ENCODE measurements around the gene ECD. TPM values are rescaled to one million over a fixed set of nuclear protein-coding genes. Genes with fewer than 3 reads are reported as not detected.
"Not testable (repeated sequence)": the region's sequence is repeated elsewhere in the genome, so short reads cannot be mapped to it uniquely, and the experiment has no call there.

ECD gene
- total and polyA plus RNA-seq, 10 of the 15 experiments (the other 5 are each of a cell fraction or from before 2014, with no cell fraction given): 27.3 to 61.6 (median 44.0) TPM

- H3K27me3 ChIP-seq (replicated peaks in 1 of 2; ENCODE audit: control insufficient read depth in 2 of 2, insufficient read depth in 2 of 2, low read length in 1 of 2); H3K79me2 ChIP-seq (ENCODE audit: control insufficient read depth, insufficient read depth, low read length); H3K4me3 ChIP-seq; H4K20me1 ChIP-seq (ENCODE audit: control insufficient read depth, insufficient read depth); H3K9ac ChIP-seq (ENCODE audit: control insufficient read depth, insufficient read depth, low read length); in situ Hi-C loops (cut with MboI); H3K4me1 ChIP-seq (ENCODE audit: control insufficient read depth, insufficient read depth, low read length); ATAC-seq; H3K27ac ChIP-seq (ENCODE audit: control insufficient read depth, insufficient read depth); H3K4me2 ChIP-seq (ENCODE audit: control insufficient read depth, insufficient read depth); intact Hi-C loops (cut with micrococcal nuclease; ENCODE audit: unreplicated experiment); H3K36me3 ChIP-seq (ENCODE audit: control insufficient read depth in 2 of 2, insufficient read depth in 2 of 2, low read length in 1 of 2); FAIRE-seq; H2AFZ ChIP-seq (ENCODE audit: control insufficient read depth, low read depth, low read length); H3K9me3 ChIP-seq (replicated peaks; ENCODE audit: control insufficient read depth, insufficient read depth, low read length); DNase-seq (ENCODE audit: low read depth, low spot score); BruUV-seq (replicated peaks): not testable (repeated sequence)
- ChIA-PET CTCF (interaction anchor here (2.5 to 4.0 kb wide), 3 partner anchors 9 to 49 kb away, joined by 8 to 26 read pairs (median 20); partner anchors contain the start of gene P4HA1), POLR2A (interaction anchor here (0.5 to 3.7 kb wide), 3 partner anchors 14 to 59 kb away, joined by 3 to 49 read pairs (median 4); partner anchors contain the start of genes ECD, FAM149B1 and P4HA1), SMC1A (ENCODE audit: uncharacterized antibody, unreplicated experiment) (interaction anchor here (0.6 to 3.8 kb wide), 4 partner anchors 10 to 42 kb away, joined by 3 to 41 read pairs (median 16); partner anchors contain the start of gene P4HA1), RAD21 (ENCODE audit: unreplicated experiment) (interaction anchor here (3.4 kb wide), 1 partner anchor 13 kb away, joined by 47 read pairs; the partner anchor contains the start of gene P4HA1)
- peak; percentile 80 for TF ChIP-seq NFYB (IDR thresholded peaks at IDR 0.05; ENCODE audit: insufficient read depth, low read depth, low read length)
- TF ChIP-seq SP1 (IDR thresholded peaks at IDR 0.05; ENCODE audit: low read depth, low read length): peak; percentile 37
- 97% methylated on average over 4 of the region's 4 CpGs for WGBS (ENCODE audit: insufficient coverage, insufficient replicate concordance, low lambda C conversion rate, missing lambda C conversion rate)
Observed at GRCh38 chr10:73109248-73109652, 58.6 kb downstream of the ECD start.

- Histone ChIP-seq H3K27ac (ENCODE audit: control insufficient read depth, insufficient read depth) (no peak overlapping the region), H3K4me1 (ENCODE audit: control insufficient read depth, insufficient read depth, low read length) (no peaks in the 10 kb centered on the region), H3K9ac (ENCODE audit: control insufficient read depth, insufficient read depth, low read length) (no peak overlapping the region), H4K20me1 (ENCODE audit: control insufficient read depth, insufficient read depth) (no peaks in the 10 kb centered on the region), H3K79me2 (ENCODE audit: control insufficient read depth, insufficient read depth, low read length) (no peaks in the 10 kb centered on the region), H3K27me3 (replicated peaks in 1 of 2; ENCODE audit: control insufficient read depth in 2 of 2, insufficient read depth in 2 of 2, low read length in 1 of 2) (no peaks in the 10 kb centered on the region), H3K4me2 (ENCODE audit: control insufficient read depth, insufficient read depth) (no peak overlapping the region), H3K36me3 (ENCODE audit: control insufficient read depth in 2 of 2, insufficient read depth in 2 of 2, low read length in 1 of 2) (peaks cover 0 to 5% of the 10 kb centered on the region in 2 experiments; a peak in 1 of 4 replicates), H2AFZ (ENCODE audit: control insufficient read depth, low read depth, low read length) (no peak overlapping the region), H3K4me3 (no peak overlapping the region), H3K9me3 (replicated peaks; ENCODE audit: control insufficient read depth, insufficient read depth, low read length) (no peaks in the 10 kb centered on the region; the same call in 2 of the 3 replicates)
- in situ Hi-C loops (cut with MboI) (no loop called here), intact Hi-C loops (cut with micrococcal nuclease; ENCODE audit: unreplicated experiment) (no loop called here)
- DNase-seq (ENCODE audit: low read depth, low spot score): no peak
- ATAC-seq: no peak
- ChIA-PET POLR2A (interaction anchor here (1.1 kb wide), 1 partner anchor 63 kb away, joined by 3 read pairs; no protein-coding TSS in a partner anchor), CTCF (interaction anchor here (1.5 kb wide), 1 partner anchor 11 kb away, joined by 4 read pairs; no protein-coding TSS in a partner anchor), SMC1A (ENCODE audit: uncharacterized antibody, unreplicated experiment) (no interaction called here), RAD21 (ENCODE audit: unreplicated experiment) (no interaction called here)
- 82% methylated on average over 3 of the region's 3 CpGs for WGBS (ENCODE audit: insufficient coverage, insufficient replicate concordance, low lambda C conversion rate, missing lambda C conversion rate)
- no TSS peak for BruUV-seq (replicated peaks)
- no peak for FAIRE-seq
- TF ChIP-seq MEF2B (IDR thresholded peaks at IDR 0.05; ENCODE audit: partially characterized antibody, poor library complexity, severe bottlenecking) (no peak), MTA2 (IDR thresholded peaks at IDR 0.05; ENCODE audit: low read depth) (no peak), IRF4 (IDR thresholded peaks at IDR 0.05; ENCODE audit: low read depth, low read length) (no peak), TARDBP (IDR thresholded peaks at IDR 0.05; ENCODE audit: borderline replicate concordance) (no peak), NFYB (IDR thresholded peaks at IDR 0.05; ENCODE audit: insufficient read depth, low read depth, low read length) (no peak), ZSCAN29 (IDR thresholded peaks at IDR 0.05) (no peak), E4F1 (IDR thresholded peaks at IDR 0.05; ENCODE audit: borderline replicate concordance, partially characterized antibody) (no peak), SMAD5 (IDR thresholded peaks at IDR 0.05; ENCODE audit: low read depth) (no peak), PAX5 (IDR thresholded peaks at IDR 0.05; ENCODE audit: borderline replicate concordance, low read depth, low read length) (no peak), MEF2A (IDR thresholded peaks at IDR 0.05; ENCODE audit: insufficient read depth, low read depth, low read length) (no peak), MLLT1 (IDR thresholded peaks at IDR 0.05) (no peak), PML (IDR thresholded peaks at IDR 0.05; ENCODE audit: low read length) (no peak), NR2C1 (IDR thresholded peaks at IDR 0.05) (no peak), IKZF1 (conservative IDR thresholded peaks at IDR 0.05) (no peak)
Observed at GRCh38 chr10:73106301-73106700, 61.5 kb downstream of the ECD start.
